Activated CD4-positive, alpha-beta T cell treated with anti-CD3 and anti-CD28 coated beads, Interleukin-2, amount 50 U/mL, for 16 hours (primary cell): ENCODE results near the gene PTTG1.

Source experiments
- DNase-seq: peaks from one replicate; pipeline ENCODE4 v3.0.0-alpha.2; 2020

The PTTG1 gene

DNA sequence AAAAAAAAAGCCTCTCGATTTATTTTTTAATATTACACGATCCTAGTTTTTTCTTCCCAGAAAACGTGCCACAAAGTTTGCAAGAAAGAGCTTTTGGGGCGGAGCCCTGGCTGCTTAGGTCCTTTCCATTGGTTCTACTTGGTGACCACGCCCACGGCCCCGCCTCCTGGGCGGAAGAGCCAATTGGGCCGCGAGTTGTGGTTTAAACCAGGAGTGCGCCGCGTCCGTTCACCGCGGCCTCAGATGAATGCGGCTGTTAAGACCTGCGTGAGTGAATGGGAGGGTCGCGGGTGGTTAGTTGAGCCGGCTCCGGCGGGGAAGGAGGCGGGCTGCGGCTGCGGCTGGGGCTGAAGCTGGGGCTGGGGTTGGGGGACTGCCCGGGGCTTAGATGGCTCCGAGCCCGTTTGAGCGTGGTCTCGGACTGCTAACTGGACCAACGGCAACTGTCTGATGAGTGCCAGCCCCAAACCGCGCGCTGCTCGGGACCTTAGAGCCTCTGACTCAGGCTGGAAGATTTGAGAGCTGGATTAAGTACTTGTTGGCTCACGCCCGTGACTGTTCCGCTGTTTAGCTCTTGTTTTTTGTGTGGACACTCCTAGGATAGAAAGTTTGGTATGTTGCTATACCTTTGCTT, at the start of gene PTTG1:
Gene PTTG1, plus strand, starts transcription at position 231 of the 634 bp plus-strand sequence. CDS start 458 bp downstream, outside the sequence.
- DNase-seq, result peak; percentile 96

DNA sequence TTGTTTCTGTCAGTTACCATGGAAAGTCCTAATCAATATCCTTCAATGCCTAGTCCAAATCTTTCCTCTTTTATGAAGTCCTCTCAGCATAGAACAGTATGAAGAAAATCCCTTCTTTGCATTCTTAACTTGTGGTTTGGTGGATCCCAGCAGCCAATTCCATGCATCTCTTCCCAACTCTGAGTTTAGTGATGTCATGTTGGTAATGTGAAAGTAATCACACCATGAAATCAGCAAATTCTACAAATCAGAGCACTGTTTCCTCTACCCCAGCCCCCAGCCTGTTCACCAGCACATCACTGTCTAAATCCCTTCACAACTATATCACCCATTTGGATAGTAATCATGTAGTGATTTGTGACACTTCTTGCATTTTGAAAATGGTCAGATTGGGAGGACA, 46.5 kb upstream of the PTTG1 start:
- DNase-seq, result no peak

DNA sequence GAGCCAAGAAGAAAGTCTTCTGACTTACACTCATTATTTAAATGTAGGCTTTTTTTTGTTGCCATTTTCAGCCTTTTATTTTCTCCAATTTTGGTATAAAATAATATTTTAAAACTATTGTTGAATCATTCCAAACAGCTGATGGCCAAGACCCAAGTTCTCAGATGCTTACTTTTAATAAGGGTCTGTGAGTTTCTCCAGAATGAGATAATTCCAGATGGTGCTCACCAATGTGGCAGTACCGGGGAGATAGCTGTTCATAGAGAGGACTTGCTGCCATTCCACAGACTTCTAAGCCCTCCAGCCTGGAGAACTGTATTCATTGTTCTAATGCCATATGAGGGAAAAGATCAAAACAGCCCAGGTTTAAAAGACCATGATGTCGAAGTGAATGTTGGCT, 46.0 kb upstream of the PTTG1 start:
- no peak for DNase-seq

DNA sequence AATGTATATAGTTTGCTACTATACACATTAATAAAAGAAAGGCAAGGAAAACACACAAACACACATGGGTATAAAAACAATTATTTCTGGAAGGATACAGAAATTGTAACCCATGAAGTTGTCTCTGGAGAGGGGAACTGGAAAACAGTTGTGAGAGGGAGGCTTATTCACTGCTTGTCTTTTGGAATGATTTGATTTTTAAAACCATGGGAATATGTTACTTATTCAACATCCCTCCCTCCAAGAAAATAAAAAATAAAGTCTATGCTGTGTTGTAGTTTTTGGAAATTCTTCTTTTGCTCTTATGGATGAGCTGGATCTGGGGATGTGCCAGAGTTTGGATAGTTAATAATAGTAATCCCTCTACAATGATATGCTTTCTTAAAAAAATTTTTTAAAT, 45.2 kb upstream of the PTTG1 start:
- DNase-seq, result no peak

DNA sequence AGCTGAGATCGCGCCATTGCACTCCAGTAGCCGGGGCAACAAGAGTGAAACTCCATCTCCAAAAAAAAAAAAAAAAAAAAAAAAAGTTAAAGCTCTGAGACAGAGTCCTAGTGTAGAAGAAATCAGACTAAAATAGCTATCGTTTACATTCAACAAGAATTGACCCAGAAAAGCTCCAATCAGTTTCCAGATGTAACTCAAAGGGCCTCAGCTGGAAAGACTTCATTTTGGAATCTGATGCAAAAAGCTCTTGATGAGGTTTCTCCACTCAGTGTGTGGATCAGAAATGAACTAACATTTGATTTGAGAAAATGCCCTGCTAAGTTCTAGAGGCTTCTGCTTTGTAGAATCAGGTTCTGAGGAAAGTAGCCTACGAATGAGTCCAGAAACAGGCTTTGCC, 44.0 kb upstream of the PTTG1 start:
- no peak for DNase-seq

DNA sequence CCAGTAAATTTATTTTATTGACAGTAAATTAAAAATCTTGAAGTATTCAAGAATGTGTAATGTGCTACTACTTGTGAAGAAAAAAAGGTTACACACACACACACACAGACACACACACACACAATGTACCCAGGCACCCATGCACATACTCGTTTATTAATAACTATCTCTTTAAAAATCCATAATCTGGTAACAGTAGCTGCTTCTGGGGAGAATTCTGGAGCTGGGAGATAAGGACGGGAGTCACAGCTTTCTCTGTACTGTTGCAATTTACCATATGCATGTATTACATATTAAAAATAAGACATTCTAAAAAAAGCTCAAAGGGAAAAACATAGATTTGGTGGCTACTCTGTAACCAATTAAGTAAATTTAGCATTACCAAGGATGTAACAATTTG, 43.3 kb upstream of the PTTG1 start:
- no peak for DNase-seq

DNA sequence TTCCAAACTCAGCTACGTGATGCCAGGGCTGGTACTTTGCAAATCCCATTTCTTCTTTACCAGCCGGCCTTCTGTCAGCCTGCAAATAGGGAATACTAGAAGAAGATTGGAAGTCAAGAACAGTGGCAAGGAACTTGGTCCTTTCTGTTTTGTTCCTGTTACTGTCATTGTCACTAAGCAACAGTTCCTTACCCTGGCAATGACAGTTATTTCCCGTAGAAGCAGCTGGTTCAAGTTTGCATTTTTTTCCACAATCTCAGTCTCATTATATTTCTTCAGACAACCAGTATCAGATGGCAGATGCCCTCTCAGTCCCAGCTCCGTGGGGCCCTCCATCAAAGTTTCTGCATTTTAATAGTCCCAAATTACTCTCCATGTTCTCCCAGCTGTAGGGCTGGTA, 42.1 kb upstream of the PTTG1 start:
- no peak for DNase-seq

DNA sequence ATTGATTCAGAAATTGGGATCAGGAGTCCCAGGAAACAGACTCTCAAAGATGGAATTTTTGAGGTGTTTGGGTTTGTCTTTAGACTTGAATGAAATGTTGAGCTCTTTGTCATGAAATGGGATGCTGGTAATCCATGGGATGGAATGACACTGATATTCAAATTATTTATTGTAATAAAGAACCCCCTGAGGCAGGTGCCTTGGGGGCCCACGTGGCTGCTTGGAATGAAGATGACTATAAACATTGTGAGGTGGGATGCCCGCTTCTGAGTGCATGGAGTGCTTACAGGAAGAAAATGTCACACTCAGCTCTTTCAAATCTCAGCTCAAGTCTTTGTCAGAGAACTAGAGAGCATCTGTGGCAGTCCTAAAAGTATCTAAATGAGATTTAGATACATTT, 41.6 kb upstream of the PTTG1 start:
- DNase-seq, result no peak

DNA sequence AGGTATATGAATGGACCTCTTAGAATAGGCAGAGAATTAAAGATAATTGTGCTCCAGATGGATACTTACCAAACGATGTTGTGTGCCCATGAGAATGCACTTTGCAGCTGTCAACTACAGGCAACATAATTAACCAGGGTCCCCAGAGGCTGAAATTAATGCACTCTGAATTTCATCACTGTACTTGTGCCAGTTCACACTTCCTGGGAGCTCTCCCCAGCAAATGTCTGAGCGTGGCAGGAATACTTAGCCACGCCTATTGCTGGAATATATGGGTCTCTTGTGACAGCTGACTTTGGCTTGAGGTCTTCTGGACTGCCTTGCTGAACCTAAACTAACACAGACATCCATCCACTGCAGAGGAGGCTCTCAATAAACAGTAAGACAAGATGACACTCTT, 39.3 kb upstream of the PTTG1 start:
- no peak for DNase-seq

DNA sequence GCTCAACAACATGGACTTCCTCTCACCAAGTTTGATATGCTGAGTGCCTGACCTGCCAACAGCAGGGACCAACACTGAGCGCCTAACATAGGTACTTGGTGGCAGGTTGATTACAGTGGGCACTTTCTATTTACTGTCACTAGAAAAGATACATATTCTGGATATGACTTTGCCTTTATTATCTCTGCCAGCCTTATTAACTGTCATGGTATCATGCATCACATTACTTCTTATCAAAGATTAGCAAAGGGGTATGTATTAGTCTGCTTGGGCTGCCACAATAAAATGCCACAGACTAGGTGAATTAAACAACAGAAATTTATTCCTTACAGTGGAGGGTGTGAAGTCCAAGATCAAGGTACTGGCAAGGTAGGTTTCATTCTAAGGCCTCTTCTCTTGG, 37.0 kb upstream of the PTTG1 start:
- no peak for DNase-seq

DNA sequence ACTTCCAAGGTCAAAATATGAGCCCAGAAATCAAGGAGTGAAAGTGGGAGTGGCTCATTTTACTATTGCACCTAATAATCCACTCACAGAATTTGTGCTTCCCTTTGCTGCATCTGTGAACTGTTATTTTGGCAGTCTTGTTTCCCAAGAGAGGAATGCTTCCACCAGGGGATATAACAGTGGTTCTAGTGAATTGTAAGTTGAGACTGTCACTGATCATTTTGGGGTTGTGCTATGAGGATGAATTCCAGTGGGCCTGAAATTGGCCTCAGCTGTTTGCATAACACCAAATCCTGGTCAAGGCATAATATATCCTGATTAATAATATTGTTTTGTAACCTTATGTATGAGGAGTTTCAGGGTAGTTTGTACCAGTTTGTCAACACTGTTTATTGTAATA, 36.2 kb upstream of the PTTG1 start:
- no peak for DNase-seq

DNA sequence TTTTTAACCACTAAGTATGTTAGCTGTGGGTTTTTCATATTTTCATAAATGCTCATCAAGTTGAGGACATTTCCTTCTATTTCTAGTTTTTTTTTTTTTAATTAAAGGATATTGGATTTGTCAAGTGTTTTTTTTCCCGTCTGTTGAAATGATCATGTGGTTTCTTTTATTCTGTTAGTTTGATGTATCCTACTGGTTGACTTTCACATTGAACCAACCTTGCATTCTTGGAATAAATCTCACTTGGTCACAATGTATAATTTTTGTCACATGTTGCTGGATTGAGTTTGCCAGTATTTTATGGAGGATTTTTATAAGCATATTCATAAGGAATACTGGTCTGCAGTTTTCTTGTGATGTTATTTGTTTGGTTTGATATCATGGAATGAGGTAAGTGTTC, 34.2 kb upstream of the PTTG1 start:
- DNase-seq, result no peak

DNA sequence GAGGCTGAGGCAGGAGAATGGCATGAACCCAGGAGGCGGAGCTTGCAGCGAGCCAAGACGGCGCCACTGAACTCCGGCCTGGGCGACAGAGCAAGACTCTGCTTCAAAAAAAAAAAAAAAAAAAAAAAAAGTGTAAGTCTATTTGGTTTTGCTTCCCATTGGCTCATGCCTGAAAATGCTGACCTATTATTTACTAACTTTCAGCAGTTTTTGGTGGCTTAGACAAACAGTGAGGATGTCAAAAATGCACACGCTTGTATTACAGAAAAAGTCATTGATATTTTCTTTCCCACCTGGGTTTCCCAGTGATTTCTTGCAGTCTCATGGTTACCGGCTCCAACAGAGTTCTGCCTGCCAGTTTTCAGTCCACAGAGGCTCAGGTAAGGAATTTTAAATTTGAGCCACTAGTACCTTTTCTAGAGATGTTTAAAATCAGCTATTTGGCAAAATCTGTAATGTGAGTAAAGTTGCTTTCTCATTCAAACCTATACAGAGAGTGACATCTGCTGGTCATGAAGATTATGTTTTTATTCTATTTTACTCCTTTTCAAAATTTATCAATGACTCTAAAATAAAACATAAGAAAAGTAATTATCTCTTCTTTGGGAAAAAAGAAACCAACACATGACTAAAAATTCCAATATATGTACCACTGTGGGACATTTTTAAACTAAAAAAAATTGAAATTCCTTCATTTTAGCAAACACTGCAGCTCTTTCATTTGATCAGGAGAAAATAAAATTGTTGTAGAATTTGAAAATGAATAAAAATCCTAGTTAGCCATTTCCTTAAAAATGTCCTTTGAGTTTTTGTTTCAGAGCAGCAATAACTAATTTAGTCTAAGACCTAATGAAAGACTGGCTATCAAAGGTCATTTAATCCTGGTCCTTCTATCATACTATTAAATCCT, 30.6 kb upstream of the PTTG1 start:
- peak; percentile 16 for DNase-seq

DNA sequence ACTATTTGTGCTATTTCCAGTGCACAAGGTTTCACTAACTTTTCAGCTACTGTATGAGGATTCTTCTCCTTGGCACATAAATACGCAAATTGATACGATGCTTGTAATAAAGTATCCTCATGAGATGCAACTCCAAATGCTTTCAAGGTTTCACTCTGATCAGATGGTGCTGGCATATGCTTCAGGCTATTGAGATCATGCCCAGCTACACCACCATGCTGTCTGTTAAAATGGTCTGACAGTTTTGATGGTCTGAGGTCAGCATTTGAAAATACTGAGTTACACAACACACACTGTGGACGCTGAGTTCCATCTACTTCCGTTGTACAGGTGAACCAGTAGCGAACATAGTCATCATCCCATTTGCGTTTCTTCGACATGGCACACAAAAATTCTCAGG, 26.5 kb upstream of the PTTG1 start:
- no peak for DNase-seq

DNA sequence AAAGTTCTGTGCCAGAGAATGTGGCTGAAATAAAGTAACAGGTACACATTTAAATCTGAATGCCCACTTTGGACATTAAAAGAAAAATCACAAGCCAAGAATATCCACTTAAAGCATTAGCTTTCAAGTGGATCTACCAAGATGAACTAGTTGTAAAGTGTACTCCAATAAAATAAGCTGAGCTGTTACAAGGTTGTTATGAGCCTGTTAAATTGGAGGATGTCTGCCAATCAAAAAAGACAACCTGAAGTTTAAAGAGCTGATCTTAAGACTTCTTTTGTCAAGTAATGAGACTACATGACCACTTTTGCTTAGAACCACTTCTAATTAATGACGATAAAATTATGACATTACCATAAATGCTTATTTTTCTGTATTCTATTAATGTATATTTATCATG, 24.2 kb upstream of the PTTG1 start:
- DNase-seq, result no peak

DNA sequence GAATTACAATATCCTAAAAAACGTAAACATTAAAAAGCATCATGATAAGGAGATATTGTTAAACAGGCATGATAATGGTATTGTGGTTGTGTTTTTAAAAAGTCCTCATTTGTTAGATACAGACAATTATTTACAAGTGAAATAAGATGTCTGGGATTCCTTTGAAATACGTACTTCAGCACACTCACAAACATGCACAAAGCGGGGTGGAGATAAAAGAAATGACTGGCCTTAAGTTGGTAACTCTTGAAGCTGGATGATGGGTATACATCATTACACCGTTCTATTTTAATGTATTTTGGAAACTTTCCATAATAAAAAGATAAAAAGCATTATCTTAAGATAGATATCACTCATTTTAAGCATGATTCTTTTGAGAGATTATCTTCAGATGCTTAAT, 22.8 kb upstream of the PTTG1 start:
- no peak for DNase-seq

DNA sequence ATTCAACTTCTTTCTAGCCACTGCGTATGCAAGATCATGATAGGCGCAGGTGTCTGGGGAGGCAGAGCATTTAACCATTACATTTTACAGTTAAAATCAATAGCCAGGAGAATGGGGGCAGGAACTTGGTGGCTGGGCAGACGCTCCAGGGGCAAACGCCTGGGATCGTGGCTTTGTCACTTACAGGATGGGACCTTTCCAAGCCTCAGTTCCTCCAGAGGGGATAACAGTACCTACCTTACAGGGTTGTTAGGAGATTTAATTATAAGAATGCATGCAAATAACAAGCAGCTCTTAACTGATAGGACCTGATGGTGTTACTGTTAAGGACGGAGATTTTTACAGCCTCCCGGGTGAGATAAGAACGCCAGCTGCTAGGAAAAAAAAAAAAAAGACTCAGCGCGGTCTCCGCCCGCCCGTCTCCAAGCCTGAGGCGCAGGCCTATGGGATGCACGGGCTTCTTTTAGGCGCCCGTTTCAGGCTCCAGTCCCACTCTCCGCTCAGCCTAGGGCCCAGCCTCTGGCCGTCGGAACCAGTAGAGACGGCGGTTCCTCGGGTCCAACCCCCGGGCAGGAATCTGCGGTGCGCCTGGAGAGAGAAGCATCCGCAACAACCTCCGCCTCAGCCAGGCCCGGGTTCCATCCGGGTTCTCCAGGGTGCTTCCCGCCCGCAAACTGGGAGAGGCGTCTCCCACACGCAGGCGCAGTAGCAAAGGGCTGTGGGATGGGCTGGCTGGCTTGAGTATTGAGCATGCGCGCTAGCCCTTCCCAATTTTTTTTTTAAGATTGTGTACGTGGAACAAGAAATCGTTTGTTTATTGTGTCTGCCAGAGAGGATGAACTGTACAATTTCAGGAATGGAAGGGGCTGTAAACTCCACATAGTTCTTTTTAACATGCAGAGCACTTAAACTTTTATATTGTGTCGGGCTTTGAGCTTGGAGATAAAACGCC, 22.0 kb upstream of the PTTG1 start, which contains the start of gene FAM200C:
Gene FAM200C, minus strand, starts transcription at position 653 of the 952 bp plus-strand sequence. CDS start 4,564 bp downstream, outside the sequence.
- peak; percentile 86 for DNase-seq

DNA sequence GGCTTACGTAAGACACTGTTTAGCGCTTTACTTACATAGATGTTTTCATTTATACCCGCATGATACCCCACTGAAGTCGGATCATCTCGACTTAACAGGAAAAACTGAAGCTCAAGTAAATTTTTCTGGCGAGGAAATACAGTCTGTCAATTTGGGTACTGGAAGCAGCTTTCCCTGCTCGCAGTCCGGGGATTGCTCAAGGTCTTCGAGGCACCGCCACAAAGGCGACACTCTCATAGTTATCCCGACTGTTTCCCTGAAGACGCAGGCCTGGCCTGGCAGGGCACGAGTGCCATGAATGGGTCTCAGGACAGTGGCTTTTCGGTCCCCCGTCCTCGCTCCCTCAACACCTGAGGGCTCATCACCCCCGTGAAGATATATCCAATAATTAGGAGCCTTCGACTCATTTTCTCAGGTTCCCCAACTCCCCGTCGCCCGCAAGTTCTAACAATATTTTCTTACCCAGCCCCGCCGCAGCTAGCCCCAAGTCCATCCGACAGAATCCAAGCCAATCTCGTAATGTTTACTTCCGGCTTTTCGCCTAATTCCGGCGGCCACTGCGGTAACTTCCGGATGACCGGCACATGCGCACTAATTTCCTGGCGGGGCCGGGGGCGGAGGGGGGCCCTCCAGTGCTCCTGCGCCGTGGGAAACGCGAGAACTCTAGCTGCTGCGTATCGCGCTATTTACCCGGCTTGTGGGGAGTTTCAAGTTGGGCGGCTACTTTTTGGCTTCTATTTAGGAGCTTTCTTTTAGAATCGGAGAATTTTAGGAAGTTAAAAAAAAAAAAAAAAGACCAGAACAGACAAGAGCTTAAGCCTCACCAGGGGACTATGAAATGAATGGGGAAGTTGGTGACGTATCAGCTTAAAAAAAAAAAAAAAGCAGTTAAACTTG, 2.8 kb upstream of the PTTG1 start, which contains the start of gene SLU7:
Gene SLU7, minus strand, starts transcription at position 521 of the 897 bp plus-strand sequence. CDS start 3,787 bp downstream, outside the sequence.
- peak; percentile 95 for DNase-seq

DNA sequence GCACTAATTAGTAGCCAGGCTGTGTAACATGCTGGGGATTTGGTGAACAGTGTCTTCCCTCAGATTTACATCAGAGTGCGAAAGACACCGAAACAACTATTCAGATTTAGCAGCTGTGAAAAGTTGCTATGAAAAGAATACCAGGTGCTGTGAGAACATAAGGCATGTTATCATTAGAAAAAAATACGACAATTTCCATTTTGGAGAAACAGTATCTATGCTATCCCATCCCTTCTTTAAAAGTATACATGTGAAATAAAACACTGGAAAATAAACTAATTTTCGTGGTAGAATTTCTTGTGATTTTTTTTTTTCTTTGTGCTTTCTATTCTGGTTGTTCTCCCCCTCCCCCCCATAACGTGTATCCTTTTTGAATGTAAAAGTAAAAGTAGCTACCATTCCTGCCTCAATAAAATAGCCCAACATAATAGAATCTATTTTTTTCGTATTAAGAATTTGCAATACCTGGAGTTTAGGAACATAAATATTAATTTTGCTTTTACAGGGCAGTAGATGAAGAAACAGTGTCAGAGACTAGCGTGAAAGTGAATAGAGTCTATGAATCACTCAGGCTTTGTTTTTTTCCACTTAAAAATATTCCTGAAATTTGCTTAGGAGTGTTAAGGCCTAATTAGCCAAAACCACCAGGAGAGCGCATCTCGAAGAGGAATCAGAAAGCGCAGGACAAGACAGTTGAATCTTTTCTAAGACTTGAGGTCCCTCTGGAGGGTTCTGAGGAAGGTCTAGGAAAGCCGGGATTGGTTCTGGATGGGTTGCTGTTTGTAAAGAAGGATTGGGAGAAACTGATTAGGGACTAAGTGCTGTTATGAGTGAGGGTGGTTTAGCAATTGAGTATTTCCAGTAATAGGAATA, 2.0 kb upstream of the PTTG1 start:
- no peak for DNase-seq

DNA sequence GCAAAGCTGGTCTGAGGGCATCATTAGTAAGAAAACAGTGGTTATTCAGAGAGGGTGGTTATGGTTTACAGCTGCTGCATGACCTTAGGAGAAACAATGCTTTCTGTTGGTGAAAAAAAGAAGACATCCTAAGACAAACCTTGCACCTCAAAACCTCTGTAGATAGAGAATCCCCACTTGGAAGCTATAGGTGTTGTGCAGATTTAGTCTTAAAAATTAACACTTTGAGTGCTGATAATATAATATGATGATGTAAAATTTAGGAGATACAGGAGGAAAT, 1.4 kb upstream of the PTTG1 start:
- DNase-seq, result no peak

DNA sequence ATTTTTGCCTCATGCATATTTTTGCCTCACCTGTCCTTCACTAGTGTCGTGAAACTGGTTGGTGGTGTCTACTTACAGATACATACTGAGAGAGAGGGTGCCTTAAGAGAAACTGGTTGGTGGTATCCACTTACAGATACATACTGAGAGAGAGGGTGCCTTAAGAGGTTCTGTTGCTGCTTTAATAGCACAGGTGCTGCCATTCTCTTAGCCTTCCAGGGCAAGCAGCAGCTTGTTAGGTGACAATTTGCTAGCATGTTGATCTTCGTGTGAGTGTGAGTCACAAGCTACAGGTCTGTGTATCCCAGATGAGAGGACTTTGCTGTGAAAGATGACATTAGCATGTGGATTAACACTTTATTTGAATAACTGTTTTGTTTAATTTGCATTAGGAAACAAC, 1.4 kb downstream of the PTTG1 start:
- no peak for DNase-seq
